Measurements from ENCODE around the gene SPTB.

The SPTB gene

GRCh38 chr14:64843548-64843947 is 36.2 kb downstream of the SPTB start:
- no peak for DNase-seq (ENCODE audit: low read depth)
- no peak overlapping the region for H3K4me3 ChIP-seq (ENCODE audit: low read length)
- no peak for TF ChIP-seq CTCF (conservative IDR thresholded peaks at IDR 0.05; ENCODE audit: low read length)

GRCh38 chr14:64841772-64842750 is 37.6 kb downstream of the SPTB start:
- no peak for TF ChIP-seq CTCF (conservative IDR thresholded peaks at IDR 0.05; ENCODE audit: low read length)
- no peak overlapping the region for H3K4me3 ChIP-seq (ENCODE audit: low read length)
- DNase-seq (ENCODE audit: low read depth): peak; percentile 31

GRCh38 chr14:64841121-64841651 is 38.5 kb downstream of the SPTB start:
- H3K4me3 ChIP-seq (ENCODE audit: low read length): no peak overlapping the region
- TF ChIP-seq CTCF (conservative IDR thresholded peaks at IDR 0.05; ENCODE audit: low read length): peak; percentile 58
- DNase-seq (ENCODE audit: low read depth): peak; percentile 66

GRCh38 chr14:64838656-64839055 is 41.1 kb downstream of the SPTB start:
- no peak for DNase-seq (ENCODE audit: low read depth)
- no peak for TF ChIP-seq CTCF (conservative IDR thresholded peaks at IDR 0.05; ENCODE audit: low read length)
- H3K4me3 ChIP-seq (ENCODE audit: low read length): no peak overlapping the region

- H3K4me3 ChIP-seq (ENCODE audit: low read length): no peak overlapping the region
- no peak for DNase-seq (ENCODE audit: low read depth)
- TF ChIP-seq CTCF (conservative IDR thresholded peaks at IDR 0.05; ENCODE audit: low read length): no peak
Measured at GRCh38 chr14:64835431-64835830, 44.3 kb downstream of the SPTB start.

- TF ChIP-seq CTCF (conservative IDR thresholded peaks at IDR 0.05; ENCODE audit: low read length): no peak
- H3K4me3 ChIP-seq (ENCODE audit: low read length): no peak overlapping the region
- no peak for DNase-seq (ENCODE audit: low read depth)
Measured at GRCh38 chr14:64834965-64835364, 44.7 kb downstream of the SPTB start.

- TF ChIP-seq CTCF (conservative IDR thresholded peaks at IDR 0.05; ENCODE audit: low read length): no peak
- DNase-seq (ENCODE audit: low read depth): no peak
- H3K4me3 ChIP-seq (ENCODE audit: low read length): no peak overlapping the region
Measured at GRCh38 chr14:64831419-64831818, 48.3 kb downstream of the SPTB start.
